HG03175 (cell line): Measurements from ENCODE around the gene SLC38A6.
"Not testable (repeated sequence)": the region's sequence is repeated elsewhere in the genome, so short reads cannot be mapped to it uniquely, and the experiment has no call there.

Experiments used
- ATAC-seq: cut with Tn5 transposase; IDR thresholded peaks from one replicate; pipeline ENCODE4 v1.9.1; 2021; ENCODE audit warnings: mild to moderate bottlenecking, moderate library complexity; ENCODE audit not compliant: unreplicated experiment

SLC38A6 gene

GRCh38 chr14:61048640-61049039, 67.6 kb downstream of the SLC38A6 start:
- ATAC-seq: no peak

- ATAC-seq: no peak
Observed at GRCh38 chr14:61050417-61050816, 69.4 kb downstream of the SLC38A6 start.

GRCh38 chr14:61051051-61051450, 70.0 kb downstream of the SLC38A6 start:
- ATAC-seq: no peak

- ATAC-seq: no peak
Observed at GRCh38 chr14:61051621-61052020, 70.6 kb downstream of the SLC38A6 start.

GRCh38 chr14:61063461-61063860, 82.4 kb downstream of the SLC38A6 start:
- no peak for ATAC-seq

GRCh38 chr14:61064210-61064609, 83.2 kb downstream of the SLC38A6 start:
- ATAC-seq: no peak

- no peak for ATAC-seq
Observed at GRCh38 chr14:61064856-61065255, 83.8 kb downstream of the SLC38A6 start.

GRCh38 chr14:61065656-61066055, 84.6 kb downstream of the SLC38A6 start:
- ATAC-seq: no peak

GRCh38 chr14:61072442-61072841, 91.4 kb downstream of the SLC38A6 start:
- not testable (repeated sequence) for ATAC-seq

GRCh38 chr14:61074852-61075251, 93.8 kb downstream of the SLC38A6 start:
- no peak for ATAC-seq

GRCh38 chr14:61076556-61076955, 95.5 kb downstream of the SLC38A6 start:
- no peak for ATAC-seq

GRCh38 chr14:61077437-61077836, 96.4 kb downstream of the SLC38A6 start:
- no peak for ATAC-seq

- ATAC-seq: no peak
Observed at GRCh38 chr14:61077951-61078720, 97.1 kb downstream of the SLC38A6 start.

- ATAC-seq: no peak
Observed at GRCh38 chr14:61080591-61081010, 99.6 kb downstream of the SLC38A6 start.

GRCh38 chr14:61088081-61088480, 107.0 kb downstream of the SLC38A6 start:
- no peak for ATAC-seq

GRCh38 chr14:61089126-61089750, 108.2 kb downstream of the SLC38A6 start:
- no peak for ATAC-seq

GRCh38 chr14:61090432-61091216, 109.6 kb downstream of the SLC38A6 start:
- ATAC-seq: no peak

- no peak for ATAC-seq
Observed at GRCh38 chr14:61091657-61092273, 110.7 kb downstream of the SLC38A6 start.

- ATAC-seq: not testable (repeated sequence)
Observed at GRCh38 chr14:61098096-61098495, 117.1 kb downstream of the SLC38A6 start.

GRCh38 chr14:61098721-61099120, 117.7 kb downstream of the SLC38A6 start:
- no peak for ATAC-seq

GRCh38 chr14:61099216-61099835, 118.3 kb downstream of the SLC38A6 start:
- no peak for ATAC-seq
